ENCODE measurements around the gene CLDN10.

Gene CLDN10

GRCh38 chr13:95603887-95604555, 51.5 kb downstream of the CLDN10 start:
- DNase-seq, result no peak

- DNase-seq, result no peak
Observed at GRCh38 chr13:95604556-95604915, 52.0 kb downstream of the CLDN10 start.

GRCh38 chr13:95605448-95606125, 53.1 kb downstream of the CLDN10 start:
- DNase-seq, result no peak

GRCh38 chr13:95607366-95607765, 54.8 kb downstream of the CLDN10 start:
- DNase-seq, result no peak

DNA sequence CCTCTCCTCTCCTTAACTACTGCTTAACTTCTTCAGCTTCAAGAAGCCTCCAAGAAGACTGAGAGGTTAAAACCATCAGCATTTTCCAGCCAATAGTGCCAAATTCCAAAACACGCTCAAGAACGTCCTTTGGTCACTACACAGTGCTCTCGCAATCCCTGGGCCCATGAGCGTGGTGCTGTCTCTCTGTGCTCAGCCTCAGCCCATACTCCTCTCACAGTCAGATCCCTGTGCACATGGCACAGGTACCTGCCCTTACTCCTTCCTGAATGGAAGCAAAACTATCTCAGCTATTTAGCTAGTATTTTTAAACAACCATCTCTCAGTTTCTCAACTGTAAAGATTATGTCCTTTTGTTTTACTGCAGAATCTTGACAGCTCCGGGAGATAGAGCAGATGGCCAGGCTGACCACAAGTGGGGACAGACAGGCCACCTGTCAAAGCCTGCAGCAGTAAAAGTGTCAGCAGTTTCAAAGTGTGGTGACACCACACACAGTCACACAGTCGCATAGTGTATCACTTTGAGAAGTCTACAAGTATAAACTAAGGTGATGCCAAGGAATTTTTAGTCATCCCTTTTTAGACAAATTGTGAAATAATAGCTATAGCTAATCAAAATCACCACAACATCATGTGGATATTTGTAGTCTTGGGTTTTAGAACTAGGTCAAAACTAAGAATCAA, 56.3 kb downstream of the CLDN10 start:
- no peak for DNase-seq

- no peak for DNase-seq
Observed at GRCh38 chr13:95614641-95615245, 62.2 kb downstream of the CLDN10 start.

GRCh38 chr13:95615539-95615938, 63.0 kb downstream of the CLDN10 start:
- DNase-seq, result no peak

DNA sequence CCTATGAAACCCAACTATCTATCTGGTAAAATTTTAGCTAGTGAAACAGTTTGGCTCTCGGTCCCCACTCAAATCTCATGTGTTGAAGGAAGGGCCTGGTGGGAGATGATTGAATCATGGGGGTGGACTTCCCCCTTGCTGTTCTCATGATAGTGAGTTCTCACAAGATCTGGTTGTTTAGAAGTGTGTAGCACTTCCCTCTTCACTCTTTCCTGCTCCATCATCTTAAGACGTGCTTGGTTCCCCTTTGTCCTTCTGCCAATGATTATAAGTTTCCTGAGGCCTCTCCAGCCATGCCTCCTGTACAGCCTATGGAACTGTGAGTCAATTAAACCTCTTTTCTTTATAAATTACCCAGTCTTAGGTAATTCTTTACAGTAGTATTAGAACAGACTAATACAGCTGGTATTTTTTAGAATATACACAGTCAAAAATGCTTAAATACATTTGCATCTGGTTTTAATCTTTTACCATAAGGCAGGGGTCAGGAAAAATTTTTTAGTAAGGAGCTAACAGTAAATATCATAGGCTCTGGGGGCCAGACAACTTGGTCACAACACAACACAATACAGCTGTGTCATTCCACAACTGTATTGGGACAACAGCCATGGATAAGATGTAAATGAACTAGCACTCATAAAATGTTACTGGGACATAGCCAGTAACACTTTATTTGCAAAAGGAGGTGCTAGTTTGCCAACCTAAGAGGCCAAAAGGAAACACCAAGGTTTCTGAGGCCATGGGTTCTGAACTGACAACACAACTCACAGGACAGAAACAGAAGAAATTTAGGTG, 67.7 kb downstream of the CLDN10 start:
- peak; percentile 40 for DNase-seq

- DNase-seq, result no peak
Observed at GRCh38 chr13:95620825-95621498, 68.4 kb downstream of the CLDN10 start.

GRCh38 chr13:95623141-95623540, 70.6 kb downstream of the CLDN10 start:
- DNase-seq, result no peak

DNA sequence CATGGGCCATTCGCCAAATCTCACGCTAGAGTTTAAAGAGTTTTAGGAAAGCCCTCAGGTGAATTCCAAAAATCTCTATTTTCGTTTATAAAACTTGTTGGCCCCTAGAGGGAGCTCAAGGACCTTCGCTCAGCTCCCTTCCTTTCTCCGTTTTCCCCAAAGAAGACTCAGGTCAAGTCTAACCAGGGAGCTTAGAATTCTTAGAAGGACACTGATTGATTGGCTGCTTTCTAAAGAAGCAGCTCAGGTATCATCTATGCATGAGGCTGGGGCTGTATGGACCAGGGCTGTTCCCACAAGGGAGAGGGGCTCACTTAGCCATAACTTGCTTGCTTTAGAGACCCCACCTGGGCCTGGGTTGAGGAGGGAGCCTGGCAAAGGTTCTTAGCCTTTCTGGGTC, 71.5 kb downstream of the CLDN10 start:
- peak; percentile 81 for DNase-seq

- no peak for DNase-seq
Observed at GRCh38 chr13:95626768-95627167, 74.2 kb downstream of the CLDN10 start.

DNA sequence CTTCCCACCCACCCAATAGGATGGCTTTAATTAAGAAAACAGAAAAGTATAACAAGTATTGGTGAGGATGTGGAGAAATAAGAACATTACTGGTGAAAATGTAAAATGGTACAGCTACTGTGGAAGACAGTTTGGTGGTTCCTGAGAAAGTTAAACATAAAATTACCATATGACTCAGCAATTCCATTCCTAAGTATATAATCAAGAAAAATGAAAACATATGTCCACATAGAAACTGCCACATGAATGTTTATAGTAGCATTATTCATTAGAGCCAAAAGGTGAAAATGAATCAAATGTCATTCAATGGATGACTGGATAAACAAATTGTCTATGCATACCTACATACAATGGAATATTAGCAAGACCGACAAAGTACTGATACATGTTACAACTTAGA, 75.1 kb downstream of the CLDN10 start:
- DNase-seq, result no peak

GRCh38 chr13:95628488-95628887, 76.0 kb downstream of the CLDN10 start:
- DNase-seq, result no peak

- DNase-seq, result no peak
Observed at GRCh38 chr13:95629071-95629470, 76.6 kb downstream of the CLDN10 start.

All from hematopoietic multipotent progenitor cell treated with erythropoietin and hydrocortisone succinate and interleukin-3 and kit ligand, for 4 days (in vitro differentiated cells).